Myocyte (in vitro differentiated cells): Measurements from ENCODE around the gene PROSER3. TPM values are rescaled to one million over a fixed set of nuclear protein-coding genes. Genes with fewer than 3 reads are reported as not detected.

ENCODE experiments used
- DNase-seq: peaks from one replicate; pipeline ENCODE4 v3.0.0-alpha.2; 2012; ENCODE audit warnings: low read depth
- total RNA-seq: library from RNA; depleted of rRNA; stranded (reverse); fragments of >200 nt; gene quantifications from 2 replicates; pipeline ENCODE4 v1.2.3, GENCODE V29; 2014

PROSER3 gene
- total RNA-seq, 1 donor from 2014 or later = 3.2 TPM

DNA sequence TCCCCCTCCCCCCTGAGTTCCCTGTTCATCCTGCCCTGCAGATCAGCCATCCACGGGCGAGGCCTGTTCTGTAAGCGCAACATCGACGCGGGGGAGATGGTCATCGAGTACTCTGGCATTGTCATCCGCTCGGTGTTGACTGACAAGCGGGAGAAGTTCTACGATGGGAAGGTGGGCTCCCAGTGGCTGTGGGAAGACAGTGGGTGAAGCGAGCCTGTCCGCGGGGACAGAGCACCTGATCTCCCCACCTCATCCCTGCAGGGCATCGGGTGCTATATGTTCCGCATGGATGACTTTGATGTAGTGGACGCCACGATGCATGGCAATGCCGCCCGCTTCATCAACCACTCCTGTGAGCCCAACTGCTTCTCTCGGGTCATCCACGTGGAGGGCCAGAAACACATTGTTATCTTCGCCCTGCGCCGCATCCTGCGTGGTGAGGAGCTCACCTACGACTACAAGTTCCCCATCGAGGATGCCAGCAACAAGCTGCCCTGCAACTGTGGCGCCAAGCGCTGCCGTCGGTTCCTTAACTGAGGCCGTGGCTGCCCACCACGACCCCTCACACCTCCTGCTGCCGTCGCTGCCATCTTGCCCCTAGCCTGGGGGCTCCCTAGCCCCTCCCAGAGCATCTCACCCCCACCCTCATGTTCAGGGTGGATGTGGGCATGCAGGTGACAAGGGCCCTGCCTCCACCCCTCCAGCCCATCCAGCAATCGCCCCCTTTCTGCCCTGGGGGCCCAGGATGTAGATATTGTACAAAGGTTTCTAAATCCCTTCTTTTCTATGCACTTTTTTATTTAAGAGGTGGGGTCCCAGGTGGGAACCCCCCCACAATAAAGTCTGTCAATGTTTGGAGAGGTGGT is 19.7 kb upstream of the PROSER3 start:
- DNase-seq = no peak

DNA sequence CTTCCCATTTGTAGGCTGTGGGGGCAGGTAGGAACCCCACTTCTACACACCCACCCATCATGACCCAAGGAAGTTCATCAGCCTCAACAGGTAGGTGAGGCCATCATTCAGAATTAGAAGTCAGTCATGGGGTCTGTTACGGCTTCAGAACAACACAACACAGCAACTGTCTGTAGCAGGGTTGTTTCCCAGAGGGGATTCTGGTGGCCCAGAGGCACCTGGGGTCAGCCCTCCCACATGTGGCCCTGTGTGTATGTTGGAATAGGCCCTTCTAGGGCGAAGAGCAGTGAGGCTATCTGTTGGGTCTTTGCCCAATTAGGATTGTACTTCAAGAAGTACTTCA is 19.1 kb upstream of the PROSER3 start:
- no peak for DNase-seq

DNA sequence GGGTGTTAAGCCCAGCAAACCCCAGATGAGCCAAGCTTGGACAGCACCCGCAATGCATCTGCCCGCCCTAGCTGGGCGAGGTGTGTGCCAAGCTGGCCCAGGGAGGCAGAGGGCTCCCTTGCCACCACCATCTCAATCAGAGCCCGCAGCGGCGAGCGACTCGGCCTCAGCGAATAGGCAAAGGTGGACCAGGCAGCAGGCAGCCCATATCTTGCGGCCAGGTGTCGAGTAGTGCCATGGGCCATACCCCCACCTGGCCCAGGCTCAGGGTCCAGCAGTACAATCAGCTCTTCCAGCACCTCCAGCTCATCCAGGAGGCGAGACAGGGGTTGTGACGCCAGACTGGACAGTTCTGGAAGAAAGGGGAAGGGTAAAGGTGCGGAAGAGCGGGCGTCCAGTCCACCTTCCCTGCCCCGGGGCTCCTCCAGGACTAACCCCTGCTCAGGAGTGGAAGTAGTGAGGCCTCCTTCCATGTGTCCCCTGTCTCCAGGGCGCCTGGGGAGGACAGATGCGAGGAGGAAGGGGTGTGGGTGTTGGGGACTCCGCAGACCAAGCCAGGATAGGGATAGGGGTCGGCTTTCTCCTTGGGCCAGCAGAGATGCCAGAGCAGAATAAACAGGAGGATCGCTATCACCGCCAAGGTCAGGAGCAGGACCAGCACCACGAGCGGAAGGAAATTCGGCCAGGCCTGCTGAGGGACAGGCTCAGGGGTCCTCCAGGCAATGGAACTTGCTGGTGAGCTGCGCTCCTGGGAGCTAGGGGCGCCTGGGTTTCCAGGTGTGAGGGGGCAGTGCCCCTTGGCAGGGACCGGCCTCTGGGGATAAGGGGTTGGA is 18.5 kb upstream of the PROSER3 start:
- no peak for DNase-seq

DNA sequence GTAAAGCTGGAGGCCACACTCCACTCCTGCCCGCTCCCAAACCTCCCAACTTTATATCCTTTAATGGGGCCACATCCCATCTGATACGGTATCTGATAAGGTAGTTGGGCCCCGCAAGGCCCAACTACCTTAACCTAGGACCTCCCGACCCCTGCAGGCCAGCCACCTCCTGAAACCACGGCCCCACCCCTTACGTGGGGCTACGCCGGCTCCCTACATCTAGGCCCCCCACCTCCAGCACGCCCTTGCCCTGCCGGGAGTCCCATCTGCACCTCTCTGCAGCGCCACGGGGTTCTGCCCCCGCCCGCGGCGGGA is 17.9 kb upstream of the PROSER3 start:
- no peak for DNase-seq

- peak; percentile 98 for DNase-seq
Observed at GRCh38 chr19:35740423-35741202, 17.4 kb upstream of the PROSER3 start.

GRCh38 chr19:35741203-35741515 is 16.8 kb upstream of the PROSER3 start:
- peak; percentile 34 for DNase-seq

GRCh38 chr19:35742121-35742724 is 15.8 kb upstream of the PROSER3 start, which contains the start of gene IGFLR1:
Gene IGFLR1, minus strand, starts transcription at chr19:35742452. Its CDS starts 1,272 bp downstream, at chr19:35741180.
- DNase-seq = no peak

- DNase-seq = no peak
Observed at GRCh38 chr19:35743640-35744429, 14.1 kb upstream of the PROSER3 start.

DNA sequence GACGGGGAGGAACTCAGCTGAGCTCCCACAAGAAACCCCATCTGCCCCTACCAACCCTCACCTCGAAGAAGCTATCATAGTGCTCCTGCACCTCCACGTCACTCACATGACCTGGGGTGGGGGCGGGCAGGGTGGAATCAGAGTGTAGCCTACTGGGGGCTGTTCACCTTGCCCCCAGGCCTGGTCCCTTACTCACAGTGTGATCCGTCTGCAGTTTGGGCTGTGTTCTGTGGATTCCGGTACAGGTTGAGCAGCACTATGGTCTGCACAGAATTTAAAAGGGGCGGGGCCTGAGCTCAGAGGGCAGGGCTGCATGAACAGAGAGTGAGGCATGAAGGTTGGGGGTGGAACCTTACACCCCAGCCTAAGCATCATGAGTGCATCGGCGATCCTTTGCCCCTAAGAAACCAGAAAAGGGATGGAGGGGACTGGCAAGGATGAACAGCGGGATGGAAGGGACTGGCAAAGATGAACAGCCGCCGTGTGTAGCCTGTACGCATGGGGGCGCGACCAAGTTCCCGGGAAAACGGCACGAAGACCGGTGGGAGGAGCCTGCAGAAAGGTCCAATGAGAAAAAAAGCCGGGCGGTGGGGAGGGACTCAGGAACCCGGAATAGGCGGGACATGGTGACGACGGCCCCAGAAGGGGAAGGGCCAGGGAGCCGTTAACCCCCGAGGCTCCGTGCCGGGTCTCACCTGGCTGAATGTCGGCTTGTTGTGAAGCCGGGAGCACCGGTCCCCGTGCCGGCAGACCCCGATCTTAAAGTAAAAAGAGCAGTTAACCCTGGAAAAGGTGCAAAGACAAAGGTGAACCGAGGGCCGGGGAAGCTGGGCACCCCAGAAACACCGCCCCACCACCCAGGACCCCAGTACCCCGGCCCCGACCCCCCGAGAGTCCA is 13.3 kb upstream of the PROSER3 start:
- DNase-seq = peak; percentile 98

DNA sequence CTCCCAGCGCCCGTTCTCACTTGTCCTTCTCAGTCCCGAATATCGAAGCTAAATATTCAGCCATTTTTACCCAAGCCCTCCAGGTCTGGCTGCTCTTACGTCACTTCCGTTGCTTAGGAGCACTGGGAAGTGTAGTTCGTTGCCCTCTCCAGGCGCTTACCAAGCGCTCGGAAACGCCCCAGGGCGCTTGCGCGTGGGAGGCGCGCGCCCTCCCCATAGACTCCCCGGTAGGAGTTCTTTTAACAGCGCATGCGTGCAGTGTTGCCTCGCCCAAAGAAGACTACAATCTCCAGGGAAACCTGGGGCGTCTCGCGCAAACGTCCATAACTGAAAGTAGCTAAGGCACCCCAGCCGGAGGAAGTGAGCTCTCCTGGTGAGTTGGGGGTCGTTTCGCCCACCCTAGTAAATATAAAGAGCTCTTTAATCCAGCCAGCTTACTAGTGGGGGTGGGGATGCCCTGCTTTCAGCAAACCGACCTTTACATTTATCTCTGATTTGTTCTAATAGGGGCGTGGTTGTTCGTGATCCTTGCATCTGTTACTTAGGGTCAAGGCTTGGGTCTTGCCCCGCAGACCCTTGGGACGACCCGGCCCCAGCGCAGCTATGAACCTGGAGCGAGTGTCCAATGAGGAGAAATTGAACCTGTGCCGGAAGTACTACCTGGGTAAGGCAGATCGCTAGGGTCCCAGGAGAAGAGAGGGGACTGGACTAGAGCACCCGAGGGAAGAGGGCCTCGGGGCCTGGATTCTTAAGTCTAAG is 12.5 kb upstream of the PROSER3 start, which contains the start of the genes PSENEN and U2AF1L4:
PSENEN (plus strand) TSS at position 324 of the 759 bp plus-strand sequence; CDS start at position 604, 280 bp downstream.
U2AF1L4 (minus strand) TSS at position 91 of the 759 bp plus-strand sequence; CDS start at position 64, 27 bp downstream.
- peak; percentile 99 for DNase-seq

GRCh38 chr19:35746087-35746462 is 11.9 kb upstream of the PROSER3 start:
- no peak for DNase-seq

DNA sequence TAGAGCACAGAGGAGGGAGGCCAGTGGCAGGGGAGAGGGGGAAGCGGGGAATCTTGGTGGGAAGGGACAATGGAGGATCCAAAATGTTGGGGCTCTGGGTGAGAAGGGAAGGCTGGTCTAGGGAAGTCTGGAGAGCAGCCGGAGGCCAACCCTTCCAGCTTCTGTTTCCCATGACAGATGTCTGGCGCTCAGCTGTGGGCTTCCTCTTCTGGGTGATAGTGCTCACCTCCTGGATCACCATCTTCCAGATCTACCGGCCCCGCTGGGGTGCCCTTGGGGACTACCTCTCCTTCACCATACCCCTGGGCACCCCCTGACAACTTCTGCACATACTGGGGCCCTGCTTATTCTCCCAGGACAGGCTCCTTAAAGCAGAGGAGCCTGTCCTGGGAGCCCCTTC is 11.4 kb upstream of the PROSER3 start:
- no peak for DNase-seq

DNA sequence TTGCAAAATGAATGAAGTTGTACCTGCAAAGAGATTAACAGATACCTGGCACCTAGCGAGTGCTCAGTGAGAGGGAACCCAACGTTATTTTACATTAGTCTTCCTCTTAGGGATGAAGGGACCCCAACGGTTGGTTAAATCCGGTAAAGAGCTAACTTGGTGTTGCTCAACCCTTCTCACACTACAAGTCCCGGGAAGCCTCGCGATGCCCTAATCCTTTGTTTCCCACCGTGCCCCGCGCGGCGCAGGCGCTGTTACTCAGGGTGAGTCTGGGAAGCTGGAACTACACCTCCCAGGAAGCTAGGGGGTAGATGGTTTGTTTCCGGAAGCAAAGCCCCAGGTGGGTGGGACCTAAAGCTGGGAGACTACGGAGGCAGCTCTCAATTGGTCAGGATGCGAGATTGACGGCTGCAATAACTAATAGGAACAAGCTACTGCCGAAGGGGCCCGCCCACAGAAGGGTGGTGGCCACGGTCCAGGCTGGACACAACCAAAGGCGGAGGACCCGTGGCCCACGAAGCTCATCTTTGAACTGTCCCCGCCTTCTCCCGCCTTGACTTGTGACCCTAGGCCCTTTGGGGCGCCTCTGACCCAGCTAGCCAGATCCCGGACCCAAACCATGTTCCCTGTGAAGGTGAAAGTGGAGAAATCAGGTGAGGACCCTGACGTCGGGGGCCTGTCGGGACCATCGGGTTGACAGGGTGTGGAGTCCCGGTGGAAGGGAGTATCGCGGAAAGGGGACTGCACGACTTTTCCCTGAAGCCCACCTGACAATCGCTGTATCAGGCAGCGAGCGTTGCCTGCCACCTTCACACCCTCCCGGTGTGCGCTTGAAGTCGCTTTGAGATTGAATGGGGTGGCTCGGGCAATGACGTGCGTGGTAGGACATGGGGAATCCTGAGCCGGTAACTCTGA is 9.6 kb upstream of the PROSER3 start, which contains the start of gene LIN37:
LIN37 (plus strand) TSS at position 471 of the 915 bp plus-strand sequence; CDS start at position 620, 149 bp downstream.
- peak; percentile 100 for DNase-seq

DNA sequence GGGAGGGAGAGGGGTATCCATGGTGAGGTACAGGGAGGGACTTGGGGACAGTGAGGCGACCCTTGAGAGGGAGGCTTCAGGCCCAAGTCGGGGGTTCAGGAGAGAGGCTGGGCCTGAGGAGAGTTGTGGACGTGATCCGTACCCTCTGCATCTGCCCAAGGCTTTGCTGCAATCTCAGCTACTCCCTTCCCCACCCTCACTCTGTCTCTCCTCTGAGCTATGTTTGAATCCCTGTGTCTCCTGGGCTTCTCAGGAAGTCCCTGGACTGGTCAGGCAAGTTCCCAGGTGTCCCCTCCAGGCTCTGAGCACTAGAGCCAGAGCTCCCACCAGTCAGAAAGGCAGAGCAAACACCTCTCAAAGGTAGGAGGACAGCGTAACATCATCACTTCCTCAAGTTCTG is 7.8 kb upstream of the PROSER3 start:
- DNase-seq = no peak

GRCh38 chr19:35751839-35752745 is 5.9 kb upstream of the PROSER3 start:
- DNase-seq = no peak

DNA sequence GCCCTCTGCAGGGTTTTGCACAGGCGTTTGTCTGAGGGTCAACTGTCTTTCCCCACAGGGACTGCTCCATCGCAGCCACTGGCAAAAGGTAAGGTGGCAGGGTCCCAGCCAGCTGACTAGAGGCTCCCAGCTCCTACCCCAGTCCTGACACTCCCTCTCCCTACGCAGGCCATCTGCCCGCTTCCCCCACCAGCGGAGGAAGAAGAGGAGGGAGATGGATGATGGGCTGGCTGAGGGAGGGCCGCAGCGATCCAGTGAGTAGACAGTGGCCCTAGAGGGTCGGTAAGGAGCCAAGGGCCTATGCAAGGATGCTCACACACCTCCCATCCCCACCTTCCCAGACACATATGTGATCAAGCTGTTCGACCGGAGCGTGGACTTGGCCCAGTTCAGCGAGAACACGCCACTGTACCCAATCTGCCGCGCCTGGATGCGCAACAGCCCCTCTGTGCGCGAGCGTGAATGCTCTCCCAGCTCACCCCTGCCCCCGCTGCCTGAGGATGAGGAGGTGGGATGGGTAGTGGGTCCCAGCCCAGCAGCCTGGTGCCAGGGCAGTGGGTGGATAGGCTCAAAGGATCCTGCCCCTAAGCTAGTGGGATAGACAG is 5.1 kb upstream of the PROSER3 start:
- no peak for DNase-seq
